D341Med (cell line): ENCODE measurements around the gene EHBP1L1.
A peak's percentile ranks its signal among the peaks of the same experiment; 100 is the strongest.

Experiments used
- DNase-seq: peaks from one replicate; pipeline ENCODE4 v3.0.0; 2012; ENCODE audit warnings: low spot score

Gene EHBP1L1

DNA sequence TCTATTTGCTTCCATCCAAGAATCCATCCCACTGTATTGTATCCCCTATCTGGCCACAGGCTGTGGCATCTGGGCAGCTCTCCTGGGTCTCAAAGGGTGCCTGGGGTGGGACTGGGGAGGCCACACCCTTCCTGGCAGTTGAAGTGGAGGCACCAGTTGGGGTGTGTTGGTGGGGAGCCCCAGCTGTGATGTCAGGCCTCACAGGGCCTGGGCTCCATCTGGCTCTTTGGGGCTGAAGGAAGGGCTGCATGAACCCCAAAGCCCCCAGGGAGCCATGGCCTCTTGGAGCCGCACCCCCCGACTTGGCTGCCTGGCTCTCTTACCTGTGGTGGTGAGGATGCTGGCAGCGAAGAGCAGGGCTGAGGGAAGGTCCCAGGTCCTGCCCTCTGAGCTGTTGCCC, 19.3 kb downstream of the EHBP1L1 start:
- no peak for DNase-seq

DNA sequence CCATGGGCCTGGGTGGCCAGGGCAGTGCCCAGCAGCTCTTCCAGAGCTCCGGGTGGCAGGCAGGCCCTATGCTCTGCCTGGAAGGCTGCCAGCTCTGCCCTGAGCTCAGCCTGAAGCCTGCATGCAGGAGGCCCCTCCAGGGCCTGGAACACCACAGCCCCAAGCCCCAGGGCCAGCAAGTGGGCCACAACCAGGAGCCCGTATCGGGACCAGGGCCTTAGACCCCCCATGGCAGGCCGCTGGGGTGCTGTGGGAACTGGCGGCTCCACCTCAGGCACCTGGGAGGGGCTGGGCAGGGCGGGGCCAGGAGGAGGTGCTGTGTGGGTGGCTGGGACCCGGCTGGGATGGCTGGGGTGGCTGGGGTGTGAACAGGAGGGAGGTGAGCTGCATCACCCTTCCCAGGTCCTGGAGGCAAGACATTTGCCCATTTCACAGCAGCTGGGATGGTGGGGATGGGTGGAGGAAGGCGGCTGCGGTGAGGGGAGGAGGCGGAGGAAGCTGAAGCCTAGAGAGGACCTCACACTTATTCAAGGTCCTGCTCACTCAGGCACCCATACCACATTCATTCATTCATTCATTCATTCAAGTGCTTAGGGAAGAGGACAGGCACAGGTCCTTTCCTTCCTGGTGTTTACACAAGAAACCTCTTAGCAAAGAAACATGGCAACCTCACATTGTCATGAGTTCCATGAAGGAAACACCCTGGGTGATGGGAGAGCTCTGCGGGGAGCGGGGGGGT, 19.9 kb downstream of the EHBP1L1 start, which contains the start of gene KCNK7:
Gene KCNK7 (minus strand): TSS at position 258 of the 739 bp plus-strand sequence. CDS start 28 bp downstream, at position 230.
- DNase-seq = no peak

DNA sequence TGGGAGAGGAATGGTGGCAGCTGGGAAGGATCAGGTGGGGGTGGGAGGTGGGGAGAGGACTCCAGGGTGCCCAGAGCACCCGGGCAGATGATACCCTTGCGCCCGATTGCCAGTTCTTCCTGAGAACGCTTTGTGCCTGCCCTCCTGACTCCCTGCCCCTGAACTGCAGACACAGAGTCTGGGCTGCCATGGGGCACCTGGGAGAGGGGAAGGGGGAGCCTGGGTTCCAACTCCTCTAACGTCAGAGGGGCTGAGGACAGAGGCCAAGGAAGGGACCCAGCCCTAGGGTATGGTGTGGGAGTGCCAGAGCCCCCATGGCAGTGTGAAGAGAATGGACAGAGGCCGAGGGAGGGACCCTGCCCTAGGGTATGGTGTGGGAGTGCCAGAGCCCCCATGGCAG, 20.7 kb downstream of the EHBP1L1 start:
- no peak for DNase-seq

DNA sequence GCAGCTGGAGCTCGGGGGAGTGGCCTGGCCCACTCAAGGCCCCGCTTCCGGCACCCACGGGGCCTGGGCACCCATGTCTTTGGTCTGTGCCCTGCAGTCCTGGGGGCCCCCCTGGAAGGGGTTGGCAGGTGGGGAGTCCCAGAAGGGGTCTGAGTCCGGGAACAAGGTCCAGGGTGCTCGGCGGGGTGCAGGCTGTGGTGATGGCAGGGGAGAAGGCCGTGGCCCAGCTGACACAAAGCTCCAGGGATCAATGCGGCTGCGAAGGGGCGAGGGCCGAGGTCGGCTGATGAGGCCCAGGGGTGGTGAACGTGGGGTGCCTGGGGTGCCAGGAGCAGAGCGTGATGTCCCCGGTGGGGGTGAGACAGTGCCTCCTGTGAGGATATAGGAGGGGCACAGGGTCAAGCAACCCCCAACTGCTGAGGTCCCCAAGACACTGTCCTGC, 22.4 kb downstream of the EHBP1L1 start:
- no peak for DNase-seq

DNA sequence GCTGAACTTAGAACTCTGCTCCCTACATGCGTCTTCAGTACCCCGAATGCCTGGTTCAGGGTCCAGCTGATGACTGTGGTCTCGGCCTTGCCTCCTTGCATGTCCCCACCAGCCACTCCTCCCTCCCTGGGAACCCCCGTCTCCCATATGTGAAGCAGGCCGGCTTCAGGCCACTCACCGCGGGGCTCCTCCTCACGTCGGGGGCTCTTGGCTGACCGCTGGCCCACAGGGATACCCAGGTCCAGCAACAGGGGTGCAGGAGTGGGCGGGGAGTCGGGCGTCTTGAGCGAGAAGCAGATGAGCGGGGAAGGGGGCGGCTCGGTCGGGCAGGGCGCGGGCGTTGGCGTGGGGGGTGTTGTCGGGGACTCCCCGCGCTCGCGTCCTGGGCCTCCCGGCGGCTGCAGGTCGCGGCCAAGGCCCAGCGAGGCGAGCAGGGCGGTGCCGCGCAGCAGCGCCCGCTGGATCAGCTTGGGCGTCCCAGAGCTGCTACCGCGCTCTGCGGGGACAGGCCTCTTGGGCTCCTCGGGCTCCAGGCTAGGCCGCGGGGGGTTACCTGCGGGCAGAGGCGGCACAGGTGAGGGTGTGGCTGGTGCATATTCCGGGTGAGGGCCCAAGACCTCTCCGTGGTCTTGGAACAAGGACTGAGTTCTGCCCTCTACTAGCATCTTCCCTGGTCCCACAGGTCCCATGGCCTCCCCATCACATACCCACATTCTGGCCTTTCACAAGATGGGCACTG, 23.5 kb downstream of the EHBP1L1 start:
- no peak for DNase-seq

DNA sequence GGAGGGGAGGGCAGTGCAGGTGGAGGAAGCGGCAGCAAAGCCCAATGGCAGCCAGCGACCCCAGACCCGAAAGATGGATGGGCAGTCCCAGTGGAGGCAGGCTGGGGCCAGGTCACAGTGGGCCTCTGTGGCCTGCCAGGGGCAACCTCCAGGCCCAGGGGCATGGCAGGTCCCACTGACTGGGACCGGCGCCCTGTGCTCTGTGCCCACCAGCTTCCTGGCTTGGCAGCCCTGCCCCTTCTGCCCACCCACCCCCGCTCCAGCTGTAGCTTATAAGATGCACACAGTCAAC, 24.0 kb downstream of the EHBP1L1 start:
- no peak for DNase-seq

DNA sequence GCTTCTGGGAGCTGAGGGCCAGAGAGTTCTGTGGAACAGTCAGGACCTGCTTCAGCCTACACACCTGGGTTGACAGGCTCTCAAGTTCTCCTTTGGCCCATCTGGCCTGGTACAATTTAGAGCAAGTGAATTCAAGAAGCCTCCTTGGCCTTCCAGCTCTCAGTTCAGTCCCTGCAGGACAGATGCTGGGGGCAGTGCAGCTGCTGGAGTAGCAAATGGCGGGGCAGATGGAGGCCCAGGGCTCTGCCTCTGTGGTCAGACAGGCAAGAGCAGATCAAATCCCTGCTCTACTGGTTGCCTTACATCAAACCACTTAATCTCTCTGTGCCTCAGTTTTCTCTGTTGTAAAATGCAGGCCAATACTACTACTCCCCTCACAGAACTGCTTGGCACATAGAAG, 28.4 kb downstream of the EHBP1L1 start:
- no peak for DNase-seq

DNA sequence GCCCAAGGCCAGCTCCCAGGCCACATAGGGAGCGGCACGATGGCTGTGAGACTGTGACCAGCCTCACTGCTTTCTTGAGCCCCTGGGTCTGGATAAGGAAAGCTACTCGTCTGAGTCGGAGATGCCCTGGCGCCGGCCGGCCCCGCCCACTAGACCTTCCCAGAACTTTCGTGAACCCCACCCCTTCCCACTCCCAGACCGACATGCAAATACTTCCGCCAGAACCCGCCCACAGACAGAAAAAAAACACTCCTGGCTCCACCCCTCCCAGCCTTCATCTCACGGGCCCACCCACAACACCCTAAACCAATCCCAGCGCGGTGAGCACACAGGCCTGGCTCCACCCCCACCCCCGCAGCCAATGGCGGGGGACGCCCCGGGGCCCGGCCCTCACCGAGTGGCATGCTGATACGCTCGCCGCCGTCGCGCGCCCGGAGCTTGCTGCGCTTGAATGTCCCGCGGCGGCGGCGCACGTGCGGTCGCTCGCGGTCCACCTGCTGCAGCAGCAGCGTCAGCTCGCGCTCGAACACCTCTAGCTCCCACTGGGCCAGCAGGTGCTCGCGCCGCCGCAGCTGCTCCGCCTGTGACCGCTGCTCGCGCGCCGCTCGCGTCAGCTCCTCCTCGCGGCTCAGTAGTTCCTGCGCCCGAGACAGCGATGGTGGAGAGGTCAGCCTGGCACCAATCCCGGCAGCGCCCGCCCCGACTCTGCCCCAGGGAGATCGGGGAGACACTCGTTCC, 31.2 kb downstream of the EHBP1L1 start:
- peak; percentile 94 for DNase-seq

DNA sequence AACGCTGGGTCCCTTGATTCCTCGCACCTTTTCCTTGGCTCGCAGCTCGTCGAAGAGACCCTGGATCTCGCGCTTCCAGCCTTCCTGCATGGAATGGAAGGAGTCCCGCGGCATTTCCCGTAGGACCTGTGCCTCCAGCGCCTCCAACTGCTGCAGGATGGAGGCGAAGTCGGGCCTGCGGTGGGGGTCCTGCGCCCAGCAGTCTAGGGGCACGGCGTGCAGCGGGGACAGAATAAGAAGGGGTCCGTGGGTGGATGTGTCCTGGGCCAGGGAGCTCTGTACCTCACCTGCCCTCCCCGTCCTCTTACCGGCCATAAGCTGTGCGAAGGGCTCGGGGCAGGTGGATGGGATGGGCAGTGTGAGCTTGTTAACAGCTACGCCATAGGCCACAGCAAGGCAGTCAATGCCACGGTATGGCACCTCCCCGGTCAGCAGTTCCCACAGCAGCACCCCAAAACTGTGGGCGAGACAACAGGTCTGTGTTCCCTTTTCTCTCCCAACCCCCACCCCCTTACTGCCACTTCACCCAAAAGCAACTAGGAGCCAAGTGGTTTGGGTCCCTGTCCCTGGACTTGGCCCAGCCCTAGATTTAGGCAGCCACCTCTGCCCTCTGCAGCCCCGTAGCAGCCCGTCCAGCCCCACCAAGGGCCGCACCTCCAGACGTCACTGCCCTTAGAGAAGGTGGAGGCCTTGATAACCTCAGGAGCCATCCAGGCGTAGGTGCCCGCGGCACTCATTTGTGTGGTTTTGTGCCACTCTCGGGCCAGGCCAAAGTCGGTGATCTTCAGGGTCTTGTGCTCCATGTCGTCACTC, 32.0 kb downstream of the EHBP1L1 start:
- no peak for DNase-seq

DNA sequence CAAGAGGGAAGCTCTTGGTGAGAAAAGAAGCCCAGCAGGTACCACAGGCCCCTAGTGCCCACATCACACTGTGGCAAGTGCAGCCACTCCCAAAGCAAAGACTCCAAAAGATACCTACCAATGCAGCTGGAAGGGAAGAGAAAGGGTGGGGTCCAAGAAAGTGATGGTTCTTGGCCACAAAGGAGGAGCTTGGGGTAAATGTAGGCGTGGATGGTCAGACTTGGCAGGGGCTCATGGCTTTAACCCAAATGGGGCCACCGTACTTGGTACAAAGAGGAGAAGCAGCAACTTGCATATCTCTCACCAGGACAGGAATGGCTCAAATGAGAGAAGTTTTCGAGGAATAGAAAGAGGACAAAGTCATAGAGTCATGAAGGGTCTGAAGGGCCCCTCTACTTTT, 33.4 kb downstream of the EHBP1L1 start:
- DNase-seq = no peak

DNA sequence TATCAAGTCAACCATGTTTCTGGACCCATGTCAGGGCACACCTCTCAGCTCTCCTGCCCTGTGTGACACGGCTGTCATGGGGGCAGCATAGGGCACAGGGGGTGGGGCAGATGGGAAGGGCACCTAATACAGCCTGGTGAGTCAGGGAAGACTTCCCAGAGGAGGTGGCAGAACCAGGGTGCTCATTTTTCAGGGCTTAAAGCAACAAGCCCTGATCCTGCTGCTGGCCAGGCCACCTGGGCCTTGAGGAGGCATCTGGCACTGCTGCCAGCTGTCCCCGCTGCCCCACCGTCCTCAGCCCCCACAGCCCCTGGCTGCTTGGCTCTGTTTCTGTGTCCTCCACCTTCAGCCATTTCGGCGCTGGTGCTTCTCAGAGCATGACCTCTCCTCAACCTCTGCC, 33.8 kb downstream of the EHBP1L1 start:
- DNase-seq = no peak

DNA sequence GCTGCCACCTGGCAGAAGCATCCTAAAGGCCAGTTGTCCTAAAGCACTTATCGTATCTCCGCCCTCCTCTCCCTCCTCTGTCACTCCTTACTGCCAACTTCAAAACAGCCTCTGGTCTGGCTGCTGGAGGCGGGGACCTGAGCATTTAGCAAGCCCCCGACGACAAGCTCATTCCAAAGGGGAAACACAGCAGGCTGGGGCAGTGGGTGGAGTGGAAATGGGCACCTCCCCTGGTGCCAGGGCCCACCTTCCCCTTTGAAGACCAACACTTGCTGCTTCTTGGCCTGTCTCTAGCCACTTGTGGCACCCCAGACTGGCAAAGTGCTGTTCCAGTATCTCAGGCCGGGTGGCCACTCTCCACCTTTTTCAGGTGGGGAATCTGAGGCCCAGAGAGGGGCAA, 34.6 kb downstream of the EHBP1L1 start:
- DNase-seq = no peak

DNA sequence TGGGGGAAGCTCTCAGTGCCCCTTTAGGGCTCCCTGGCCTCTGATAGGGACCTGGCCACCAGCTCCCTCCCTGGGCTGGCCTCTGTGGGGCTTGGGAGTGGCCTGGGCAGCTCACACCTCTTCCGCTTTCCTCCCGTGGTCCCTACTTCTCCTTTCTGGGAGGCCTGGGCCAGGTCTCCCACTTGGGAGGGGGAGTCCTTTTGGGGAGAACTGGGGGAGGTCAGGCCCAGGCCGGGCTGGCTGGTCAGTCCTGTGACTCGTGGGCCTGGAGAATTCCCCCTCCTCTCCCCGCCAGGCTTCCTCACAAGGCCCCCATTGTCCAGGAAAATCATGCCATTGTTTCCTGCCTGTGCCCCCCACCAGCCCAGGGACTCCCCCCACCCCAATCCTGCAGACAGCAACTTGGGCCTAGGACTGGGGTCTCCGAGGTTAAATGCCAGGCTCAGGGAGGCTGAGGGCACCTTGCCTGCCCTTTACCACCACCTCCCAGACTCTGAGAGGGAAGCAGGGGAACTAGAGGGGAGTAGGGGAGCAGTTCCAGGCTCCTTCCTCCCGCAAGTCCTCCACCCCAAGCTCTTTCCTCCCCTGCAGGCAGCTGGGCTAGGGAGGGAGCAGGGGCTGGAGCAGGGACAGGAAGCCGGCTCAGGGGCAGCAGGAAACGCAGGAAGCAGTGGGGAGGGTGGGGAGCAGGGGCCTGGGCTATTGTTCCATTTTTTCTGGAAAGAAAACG, 35.3 kb downstream of the EHBP1L1 start:
- no peak for DNase-seq

DNA sequence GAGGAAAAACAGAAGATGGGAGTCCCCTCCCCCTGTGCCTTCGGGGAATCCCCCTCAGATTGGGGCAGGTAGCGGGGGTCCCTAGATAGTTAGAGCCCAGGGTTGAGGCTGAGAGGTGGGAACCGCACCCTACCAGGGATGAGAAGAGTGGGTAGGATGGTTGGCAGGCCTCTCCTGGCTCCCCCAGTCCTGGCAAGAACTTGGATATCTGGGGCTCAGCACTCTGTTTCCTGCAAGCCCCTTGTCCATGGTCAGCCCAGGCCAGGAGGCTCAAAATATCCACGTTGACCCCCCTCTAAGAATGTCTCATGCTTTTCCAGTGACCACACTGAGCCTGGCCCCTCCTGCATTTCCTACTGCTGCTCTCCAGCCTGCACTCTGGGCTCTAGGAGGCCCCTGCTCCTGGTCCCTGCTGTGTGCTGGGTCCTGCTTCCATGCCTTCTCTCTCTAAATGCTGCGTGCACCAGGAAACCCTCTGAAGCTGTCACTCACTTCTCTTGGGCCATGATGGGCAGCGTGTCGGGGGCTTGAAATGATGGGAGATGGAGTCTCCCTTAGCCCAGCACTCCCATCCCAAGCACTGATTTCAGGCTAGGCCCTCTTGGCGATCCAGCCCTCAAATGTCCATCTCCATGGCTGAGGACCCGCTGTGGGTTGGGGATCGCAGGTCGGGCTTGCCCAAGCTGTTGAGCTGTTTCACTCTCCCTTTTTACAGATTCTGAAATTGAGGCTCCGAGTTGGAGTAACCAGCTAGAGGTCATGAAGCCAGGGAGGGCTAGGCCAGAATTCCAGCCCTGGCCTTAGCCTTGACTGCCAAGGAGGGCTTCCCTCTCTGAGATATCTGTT, 36.1 kb downstream of the EHBP1L1 start:
- no peak for DNase-seq

DNA sequence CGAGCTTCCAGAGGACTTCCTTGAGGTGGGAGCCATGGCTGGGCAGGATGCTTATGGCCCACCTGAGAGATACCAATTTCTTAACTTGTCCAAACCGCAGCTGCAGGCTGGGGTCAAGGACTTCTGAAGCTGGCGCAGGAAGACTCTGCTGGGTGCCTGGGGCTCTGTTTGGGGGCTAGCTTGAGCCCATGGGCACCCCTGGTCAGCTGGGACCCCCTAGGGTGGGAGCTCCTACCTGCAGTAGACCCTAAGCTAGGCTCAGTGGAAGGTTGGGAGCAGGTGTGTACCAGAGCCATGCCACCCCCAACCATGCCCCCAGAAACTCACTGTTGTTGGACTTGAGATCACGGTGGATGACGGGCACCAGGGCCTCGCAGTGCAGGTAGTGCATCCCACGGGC, 36.8 kb downstream of the EHBP1L1 start:
- no peak for DNase-seq

DNA sequence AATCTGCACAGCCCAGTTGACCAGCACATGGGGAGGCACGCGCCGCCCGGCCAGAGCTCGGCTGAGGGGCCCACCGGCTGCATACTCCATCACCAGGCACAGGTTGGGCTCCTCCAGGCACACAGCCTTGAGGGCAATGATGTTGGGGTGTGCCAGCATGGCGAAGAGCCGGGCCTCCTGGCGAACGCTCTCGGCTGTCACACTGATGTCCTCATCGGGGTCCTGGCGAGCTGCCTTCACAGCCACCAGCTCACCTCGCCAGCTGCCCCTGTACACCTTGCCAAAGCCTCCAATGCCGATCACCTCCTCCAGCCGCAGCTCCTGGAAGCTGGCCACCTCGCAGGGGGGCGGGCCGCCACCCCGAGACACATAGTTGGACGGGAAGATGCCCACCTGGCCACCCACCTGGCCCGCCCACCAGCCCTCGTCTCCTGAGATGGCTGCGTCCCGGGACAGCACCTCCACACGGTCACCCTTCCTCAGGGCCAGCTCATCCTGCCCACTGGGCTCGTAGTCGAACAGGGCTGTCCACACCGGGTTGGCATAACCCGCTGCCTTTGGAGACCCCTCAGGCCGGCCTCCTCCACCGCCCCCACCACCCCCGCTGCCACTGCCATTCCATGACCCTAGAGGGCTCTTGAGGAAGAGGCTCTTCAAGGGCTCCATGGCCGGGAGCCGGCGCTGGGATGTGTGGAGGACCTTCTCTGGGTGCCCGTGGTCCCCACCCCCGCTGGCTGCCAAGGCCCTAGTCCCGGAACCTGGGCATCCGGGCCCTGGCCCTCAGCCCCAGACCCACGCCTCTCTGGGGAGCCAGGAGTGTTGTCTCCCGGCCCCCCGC, 37.5 kb downstream of the EHBP1L1 start:
- DNase-seq = no peak

DNA sequence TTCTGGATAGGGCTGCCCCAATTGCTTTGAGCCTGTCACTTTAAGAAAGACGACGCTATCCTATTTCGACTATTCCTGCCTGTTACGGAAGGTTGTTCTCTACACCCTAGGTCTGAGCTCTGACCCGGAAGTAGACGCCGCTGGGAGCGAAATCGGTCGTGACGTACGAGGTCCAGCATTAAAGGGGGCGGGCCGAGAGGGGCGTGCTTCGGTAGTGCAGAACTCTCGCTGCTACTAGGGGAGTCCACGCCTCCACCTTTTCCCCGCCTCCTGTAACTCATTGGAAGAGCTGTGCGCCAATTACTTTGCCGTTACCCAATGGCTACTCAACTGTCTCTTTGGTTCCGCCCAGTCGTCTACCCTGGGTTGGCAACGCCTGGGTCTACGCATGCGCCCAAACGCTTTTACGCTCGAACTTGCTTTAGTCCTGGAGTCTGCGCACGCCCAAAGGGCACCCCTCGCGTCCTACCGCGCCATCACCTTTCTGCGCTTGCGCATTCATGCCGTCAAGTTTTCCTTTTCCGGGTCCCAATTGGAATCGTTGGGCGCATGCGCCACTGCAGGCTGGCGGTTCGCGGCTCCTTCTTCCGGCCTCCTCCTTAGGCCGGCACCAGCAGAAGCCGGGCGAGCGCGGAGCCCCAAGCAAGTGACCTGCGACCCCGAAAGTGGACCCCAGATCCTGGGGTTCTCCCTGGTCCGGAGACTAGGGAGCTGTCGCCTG, 39.5 kb downstream of the EHBP1L1 start, which contains the start of gene PCNX3:
Gene PCNX3 (plus strand): TSS at position 548 of the 721 bp plus-strand sequence. CDS start 536 bp downstream, outside the sequence.
- peak; percentile 99 for DNase-seq

DNA sequence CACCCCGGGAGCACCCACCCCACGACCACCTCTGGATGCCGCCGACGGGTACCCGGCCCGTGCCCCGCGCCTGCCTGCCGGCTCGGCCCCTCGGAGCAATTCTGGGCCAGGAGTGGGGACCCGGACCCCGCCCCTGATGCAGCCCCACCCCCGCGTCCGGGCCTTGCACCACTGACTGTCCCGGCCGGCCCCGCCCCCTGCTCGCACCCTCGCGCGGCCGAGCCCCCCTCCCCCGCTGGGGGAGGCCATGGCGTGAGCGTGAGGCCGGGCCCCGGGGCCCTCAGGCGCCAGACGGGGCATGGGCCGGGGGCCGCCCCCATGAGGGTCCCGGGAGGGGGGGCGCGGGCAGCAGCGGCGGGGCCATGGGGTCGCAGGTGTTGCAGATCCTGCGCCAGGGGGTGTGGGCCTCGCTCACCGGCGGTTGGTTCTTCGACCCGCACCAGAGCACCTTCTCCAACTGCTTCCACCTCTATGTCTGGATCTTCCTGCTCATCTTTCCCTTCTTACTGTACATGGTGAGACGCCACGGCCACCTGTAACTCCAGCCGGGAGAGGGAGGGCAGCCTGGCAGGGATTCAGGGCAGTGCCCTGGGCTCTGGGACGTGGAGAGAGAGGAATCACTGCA, 40.2 kb downstream of the EHBP1L1 start:
- DNase-seq = no peak
